Measurements from ENCODE around the gene DDX24. TPM values are rescaled to one million over a fixed set of nuclear protein-coding genes. Genes with fewer than 3 reads are reported as not detected.

DDX24 gene
- total RNA-seq, 1 donor from 2014 or later = 198 TPM

- DNase-seq (ENCODE audit: low spot score) = peak; percentile 53
These were observed 30.6 kb downstream of the DDX24 start for GRCh38 chr14:94050231-94050880.

- DNase-seq (ENCODE audit: low spot score) = no peak
These were observed 31.4 kb downstream of the DDX24 start for GRCh38 chr14:94049625-94050023.

- DNase-seq (ENCODE audit: low spot score) = peak; percentile 64
These were observed 32.0 kb downstream of the DDX24 start for GRCh38 chr14:94048691-94049624.

- peak; percentile 64 for DNase-seq (ENCODE audit: low spot score)
These were observed 33.4 kb downstream of the DDX24 start for GRCh38 chr14:94047581-94047980.

GRCh38 chr14:94046696-94047250 lies 34.2 kb downstream of the DDX24 start:
- DNase-seq (ENCODE audit: low spot score) = peak; percentile 45

GRCh38 chr14:94045563-94046345 lies 35.2 kb downstream of the DDX24 start:
- peak; percentile 85 for DNase-seq (ENCODE audit: low spot score)

GRCh38 chr14:94045101-94045500 lies 35.9 kb downstream of the DDX24 start:
- DNase-seq (ENCODE audit: low spot score) = peak; percentile 14

GRCh38 chr14:94044476-94045091 lies 36.4 kb downstream of the DDX24 start:
- peak; percentile 60 for DNase-seq (ENCODE audit: low spot score)

GRCh38 chr14:94043756-94044475 lies 37.1 kb downstream of the DDX24 start:
- DNase-seq (ENCODE audit: low spot score) = peak; percentile 71

GRCh38 chr14:94043111-94043755 lies 37.8 kb downstream of the DDX24 start:
- DNase-seq (ENCODE audit: low spot score) = peak; percentile 79

GRCh38 chr14:94042433-94043091 lies 38.4 kb downstream of the DDX24 start:
- peak; percentile 74 for DNase-seq (ENCODE audit: low spot score)

GRCh38 chr14:94041551-94042346 lies 39.3 kb downstream of the DDX24 start:
- DNase-seq (ENCODE audit: low spot score) = no peak

GRCh38 chr14:94040796-94041195 lies 40.2 kb downstream of the DDX24 start:
- no peak for DNase-seq (ENCODE audit: low spot score)

- DNase-seq (ENCODE audit: low spot score) = no peak
These were observed 40.8 kb downstream of the DDX24 start for GRCh38 chr14:94040247-94040646.

- no peak for DNase-seq (ENCODE audit: low spot score)
These were observed 41.9 kb downstream of the DDX24 start for GRCh38 chr14:94038921-94039629.

- no peak for DNase-seq (ENCODE audit: low spot score)
These were observed 42.5 kb downstream of the DDX24 start for GRCh38 chr14:94038510-94038909.

- no peak for DNase-seq (ENCODE audit: low spot score)
These were observed 43.0 kb downstream of the DDX24 start for GRCh38 chr14:94037954-94038353.

All from mesenteric fat pad (tissue), 1 donor.